NCI-H146 (cell line): ENCODE data around the gene RIC1.
"Not testable (repeated sequence)": the region's sequence is repeated elsewhere in the genome, so short reads cannot be mapped to it uniquely, and the experiment has no call there.

Experiments used
- DNase-seq: peaks from one replicate; lab custom pipeline; 2025; lab: John Stamatoyannopoulos, UW

The RIC1 gene

DNA sequence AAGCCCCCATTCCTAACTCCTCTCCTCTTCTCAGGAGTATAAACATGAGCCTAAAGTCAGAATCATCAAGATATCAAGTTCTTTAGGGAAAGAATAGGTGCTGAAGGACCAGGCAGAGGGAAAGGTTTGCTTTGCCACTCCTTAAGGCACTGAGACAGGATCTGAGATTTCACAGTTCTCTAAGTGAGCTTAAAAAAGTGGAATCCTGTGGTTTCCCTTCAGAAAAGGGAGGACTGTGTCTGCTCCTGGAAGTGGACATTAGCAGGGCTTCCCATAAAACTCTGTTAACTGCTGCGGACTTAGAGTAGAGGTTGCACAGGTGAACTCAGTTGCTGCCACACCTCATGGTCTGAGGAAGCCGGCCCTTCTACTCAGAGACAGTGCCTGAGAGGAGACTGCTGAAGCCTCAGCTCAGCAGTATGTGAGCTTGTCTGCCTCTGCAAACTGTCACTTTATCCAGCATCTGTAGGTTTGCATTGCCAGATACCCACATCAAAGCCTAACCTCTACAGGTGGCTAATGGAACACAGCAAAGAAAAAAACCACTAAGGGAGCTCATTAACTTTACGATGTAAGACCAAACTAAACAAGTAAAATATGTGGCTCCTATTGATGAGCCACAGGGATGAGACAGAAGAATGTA, 42.9 kb downstream of the RIC1 start:
- peak; percentile 63 for DNase-seq

DNA sequence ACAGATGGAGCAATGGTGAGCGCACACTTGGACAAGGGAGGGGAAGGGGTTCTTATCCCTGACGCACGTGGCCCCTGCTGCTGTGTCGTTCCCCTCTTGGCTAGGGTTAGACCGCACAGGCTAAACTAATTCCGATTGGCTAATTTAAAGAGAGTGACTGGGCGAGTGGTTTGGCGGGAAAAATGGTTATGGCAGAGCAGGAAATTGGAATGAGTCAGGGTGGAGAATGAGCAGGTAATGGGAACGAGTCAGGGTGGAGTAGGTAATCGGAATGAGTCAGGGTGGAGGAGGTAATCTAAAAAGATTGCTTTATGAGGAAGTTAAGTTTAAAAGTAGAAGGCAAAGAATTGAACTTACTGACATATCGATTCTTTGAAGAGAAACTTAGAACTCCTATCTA, 46.1 kb downstream of the RIC1 start:
- not testable (repeated sequence) for DNase-seq

DNA sequence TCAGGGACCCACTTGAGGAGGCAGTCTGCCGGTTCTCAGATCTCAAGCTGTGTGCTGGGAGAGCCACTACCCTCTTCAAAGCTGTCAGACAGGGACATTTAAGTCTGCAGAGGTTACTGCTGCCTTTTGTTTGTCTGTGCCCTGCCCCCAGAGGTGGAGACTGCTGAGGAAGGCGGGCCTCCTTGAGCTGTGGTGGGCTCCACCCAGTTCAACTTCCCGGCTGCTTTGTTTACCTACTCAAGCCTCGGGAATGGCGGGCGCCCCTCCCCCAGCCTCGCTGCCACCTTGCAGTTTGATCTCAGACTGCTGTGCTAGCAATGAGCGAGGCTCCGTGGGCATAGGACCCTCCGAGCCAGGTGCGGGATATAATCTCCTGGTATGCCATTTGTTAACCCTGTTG, 54.7 kb downstream of the RIC1 start:
- not testable (repeated sequence) for DNase-seq

DNA sequence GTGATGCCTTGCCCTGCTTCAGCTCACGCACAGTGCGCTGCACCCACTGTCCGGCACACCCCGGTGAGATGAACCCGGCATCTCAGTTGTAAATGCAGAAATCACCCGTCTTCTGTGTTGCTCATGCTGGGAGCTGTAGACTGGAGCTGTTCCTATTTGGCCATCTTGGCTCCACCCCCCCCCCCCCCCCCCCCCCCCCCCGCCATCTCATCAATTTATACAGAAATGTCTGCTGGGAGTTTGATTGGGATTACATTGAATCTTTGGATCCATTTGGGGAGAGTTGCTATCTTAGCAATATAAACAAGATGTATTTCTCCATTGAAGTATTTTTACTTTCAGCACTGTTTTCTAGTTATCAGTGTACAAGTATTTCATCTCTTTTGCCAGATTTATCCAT, 55.2 kb downstream of the RIC1 start:
- no peak for DNase-seq

DNA sequence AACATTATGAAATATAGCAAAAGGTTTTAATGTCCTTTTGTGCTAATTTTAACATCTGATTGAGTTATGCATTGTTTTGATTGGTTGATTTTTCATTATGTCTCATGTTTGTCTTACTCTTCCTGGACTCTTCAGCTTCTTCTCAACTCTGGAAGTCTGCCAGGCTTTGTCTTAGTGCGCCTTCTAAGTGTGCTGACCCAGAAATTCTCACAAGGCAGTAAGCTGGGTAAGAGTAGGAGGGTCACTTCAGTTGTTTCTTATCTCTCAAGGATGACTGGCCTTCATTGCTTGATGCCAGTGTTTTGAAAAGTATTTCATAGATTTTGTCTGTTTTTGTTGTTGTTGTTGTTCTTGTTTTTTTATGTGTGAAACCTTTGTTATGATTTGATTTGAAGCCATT, 59.2 kb downstream of the RIC1 start:
- DNase-seq, result no peak

DNA sequence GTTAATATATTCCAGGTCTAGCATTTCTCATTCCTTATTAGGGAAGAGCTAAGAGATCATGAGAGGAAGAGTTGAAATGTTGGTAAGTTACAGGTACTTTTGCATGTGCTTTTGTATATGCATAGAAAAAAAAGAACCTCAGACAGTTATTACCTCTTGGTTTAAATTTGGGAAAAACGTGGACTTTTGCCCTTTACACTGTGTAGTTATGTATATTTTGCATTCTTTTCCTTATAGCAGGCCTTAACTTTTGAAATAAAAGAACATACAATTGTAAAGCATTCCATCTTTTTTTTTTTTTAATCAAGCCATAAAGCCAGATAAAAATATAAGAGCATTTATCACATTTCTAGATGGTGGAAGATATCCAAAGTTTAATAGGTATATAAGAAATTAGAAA, 61.4 kb downstream of the RIC1 start:
- no peak for DNase-seq

DNA sequence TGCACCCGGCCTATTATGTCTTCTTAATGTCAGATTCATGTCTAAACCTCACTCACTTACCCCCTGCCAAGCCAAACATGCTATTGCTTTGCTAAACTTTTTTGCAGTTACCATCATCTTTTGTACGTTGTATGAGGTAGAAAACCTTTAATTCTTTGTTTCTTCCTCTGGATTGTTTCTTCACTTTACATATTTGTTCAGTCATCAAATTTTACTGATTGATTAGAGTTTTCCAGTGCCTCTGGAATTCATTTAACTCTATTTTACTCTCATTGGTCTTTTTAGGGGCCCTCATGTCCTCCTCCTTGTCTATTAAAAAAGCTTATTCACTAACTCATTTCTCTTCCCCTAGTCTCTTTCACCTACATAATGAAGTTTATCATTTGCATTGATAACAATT, 67.0 kb downstream of the RIC1 start:
- DNase-seq, result no peak

DNA sequence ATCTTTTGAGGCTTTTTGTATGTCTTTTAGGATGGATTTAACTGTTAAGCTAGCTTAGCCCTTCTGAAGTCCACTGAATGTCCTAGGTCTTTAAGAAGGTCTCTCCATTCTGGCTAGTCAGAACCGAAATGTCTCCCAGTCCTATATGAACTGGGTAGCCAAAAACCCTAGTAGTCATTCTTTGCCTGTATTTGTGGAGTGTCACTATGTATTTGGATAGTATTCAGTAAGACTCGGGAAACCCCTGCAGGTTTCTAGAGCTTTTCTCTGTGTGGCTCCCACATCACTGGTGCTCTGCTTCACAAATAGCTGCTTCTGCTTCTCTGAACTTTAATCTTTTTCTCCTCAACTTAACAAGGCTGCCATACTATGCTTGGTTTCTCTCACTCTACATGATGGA, 68.0 kb downstream of the RIC1 start:
- no peak for DNase-seq

DNA sequence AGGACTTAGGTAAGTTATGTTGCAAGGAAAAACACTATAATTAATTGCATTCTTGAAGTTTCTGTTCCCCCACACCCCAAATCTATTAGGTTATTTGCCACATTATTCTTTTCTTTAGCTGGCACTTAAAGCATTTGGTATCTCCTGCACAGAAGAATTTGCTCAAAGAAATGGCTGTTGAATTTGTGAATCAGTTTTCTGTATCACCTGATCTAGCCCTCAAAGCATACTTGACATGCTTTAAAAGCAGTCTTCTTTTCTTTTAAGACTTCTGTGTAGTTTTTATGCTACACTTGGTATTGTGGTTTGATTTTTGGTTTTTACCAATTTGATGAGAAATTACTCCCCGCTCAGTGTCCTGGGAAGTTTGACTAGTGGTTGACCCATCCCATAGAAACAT, 69.1 kb downstream of the RIC1 start:
- DNase-seq, result no peak

DNA sequence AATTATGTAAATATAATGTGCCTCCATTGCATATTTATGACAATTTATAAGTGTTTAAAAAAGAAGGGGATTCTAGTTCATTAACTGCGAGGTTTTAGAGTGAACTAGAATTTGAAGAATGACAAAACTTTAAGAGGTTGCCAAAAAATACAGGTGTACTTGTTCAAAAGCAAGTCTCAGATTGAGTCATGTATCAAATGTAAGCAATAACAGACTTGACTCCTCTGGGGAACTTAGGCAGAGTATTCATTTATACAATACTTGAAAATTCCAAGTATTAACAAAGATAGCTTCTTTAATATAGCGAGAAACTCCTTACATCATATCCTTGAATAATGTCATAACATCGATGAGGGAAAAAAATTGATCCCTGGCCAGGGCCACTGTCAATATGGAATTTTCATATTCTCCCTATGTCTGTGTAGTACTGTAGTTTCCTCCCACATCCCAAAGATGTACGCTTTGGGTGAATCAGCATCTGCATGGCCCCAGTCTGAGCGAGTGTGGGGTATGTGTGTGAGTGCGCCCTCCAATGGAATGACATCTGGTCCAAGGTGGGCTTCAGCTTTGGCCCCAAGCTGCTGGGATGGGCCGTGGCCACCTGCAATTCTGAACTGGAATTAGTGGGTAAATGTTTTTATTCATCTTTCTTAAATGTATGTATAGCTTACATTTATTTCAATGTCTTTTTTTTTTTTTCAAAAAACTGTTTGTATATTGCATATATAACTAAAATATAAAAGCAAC, 70.1 kb downstream of the RIC1 start:
- no peak for DNase-seq

DNA sequence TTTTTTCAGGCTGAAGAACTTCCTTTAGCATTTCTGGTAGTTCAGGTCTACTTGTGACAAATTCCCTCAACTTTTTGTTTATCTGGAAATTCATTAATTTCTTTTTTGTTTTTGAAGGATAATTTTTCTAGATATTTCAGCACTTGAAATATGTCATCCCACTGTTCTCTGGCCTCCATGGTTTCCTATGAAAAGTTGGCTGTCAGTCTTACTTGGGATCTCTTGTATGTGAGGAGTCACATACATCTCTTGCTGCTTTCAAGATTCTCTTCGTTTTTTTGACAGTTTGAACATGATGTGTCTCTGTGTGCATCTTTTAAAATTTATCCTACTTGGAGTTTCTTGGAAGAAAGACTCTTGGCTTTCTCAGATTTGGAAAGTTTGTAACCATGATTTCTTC, 79.5 kb downstream of the RIC1 start:
- DNase-seq, result no peak

DNA sequence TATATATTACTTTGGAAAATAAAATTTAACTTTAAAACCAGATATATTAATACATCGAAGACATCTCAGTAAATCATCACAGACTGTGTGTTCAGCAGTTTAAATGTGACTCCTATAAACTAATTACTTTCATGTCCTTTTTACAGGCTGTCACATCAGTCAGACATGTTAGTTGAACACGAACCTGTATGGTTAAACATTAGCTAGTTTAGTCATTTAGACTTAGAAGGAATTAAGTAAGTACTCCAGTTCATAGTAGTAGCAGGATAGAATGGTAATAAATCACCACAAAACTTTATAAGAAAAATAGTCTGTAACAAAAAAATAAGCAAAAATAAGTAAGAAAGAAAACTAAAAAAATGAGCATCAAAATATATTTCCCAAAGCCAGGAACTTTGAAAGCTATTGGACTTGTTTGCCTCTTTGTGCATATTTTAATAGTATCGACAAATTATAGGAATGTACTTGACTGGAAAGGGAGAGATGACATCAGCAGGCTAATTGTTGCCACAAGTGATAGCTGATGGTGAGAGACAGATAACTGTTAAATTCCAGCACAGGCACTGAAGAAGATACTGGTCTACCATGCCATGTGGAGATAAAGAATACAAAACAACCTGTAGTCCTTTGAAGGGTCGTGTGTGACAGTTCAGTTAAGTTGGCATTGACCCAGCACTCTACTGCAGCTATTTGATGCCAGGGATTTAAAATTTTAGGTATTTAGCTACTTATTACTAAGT, 83.9 kb downstream of the RIC1 start:
- DNase-seq, result no peak

DNA sequence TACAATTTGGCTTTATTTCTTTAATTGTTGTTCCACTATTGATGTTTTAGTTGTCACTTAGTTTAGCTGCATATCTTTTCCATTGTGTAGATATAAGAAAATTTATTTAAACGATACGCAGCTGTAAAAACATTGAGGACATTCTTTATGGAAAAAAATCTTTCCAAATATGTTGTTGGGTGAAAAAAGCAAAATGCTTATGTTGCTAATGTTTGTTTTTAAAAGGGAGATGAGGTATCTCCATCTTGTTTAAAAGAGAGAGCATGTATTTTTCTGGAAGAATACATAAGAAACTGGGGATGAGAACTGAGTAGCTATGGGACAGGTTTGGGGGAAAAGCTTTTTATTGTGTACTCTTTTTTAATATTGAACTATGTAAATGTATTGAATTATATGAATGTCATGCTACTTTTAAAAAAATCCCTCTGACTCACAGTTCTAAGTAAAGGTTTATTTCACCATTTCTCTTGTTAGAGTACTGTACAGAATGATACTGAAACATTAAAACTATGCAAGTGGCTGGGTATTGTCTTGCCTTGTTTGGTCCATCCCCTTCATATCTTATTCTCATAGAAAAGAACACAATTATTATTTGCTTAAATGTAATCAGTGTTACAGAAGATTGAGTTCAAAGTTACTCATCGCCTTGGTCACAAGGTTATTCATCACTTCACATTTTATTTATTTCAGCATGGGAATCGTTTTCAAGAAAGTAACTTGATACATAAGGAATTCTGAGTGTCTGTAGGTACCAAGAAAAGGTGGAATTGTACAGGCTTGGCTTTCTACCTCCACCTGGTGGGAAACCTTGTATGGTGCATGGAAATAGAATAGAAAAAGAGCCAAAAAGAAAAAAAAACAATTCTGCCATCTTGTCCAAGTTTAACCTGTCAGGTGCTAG, 85.8 kb downstream of the RIC1 start:
- peak; percentile 49 for DNase-seq

DNA sequence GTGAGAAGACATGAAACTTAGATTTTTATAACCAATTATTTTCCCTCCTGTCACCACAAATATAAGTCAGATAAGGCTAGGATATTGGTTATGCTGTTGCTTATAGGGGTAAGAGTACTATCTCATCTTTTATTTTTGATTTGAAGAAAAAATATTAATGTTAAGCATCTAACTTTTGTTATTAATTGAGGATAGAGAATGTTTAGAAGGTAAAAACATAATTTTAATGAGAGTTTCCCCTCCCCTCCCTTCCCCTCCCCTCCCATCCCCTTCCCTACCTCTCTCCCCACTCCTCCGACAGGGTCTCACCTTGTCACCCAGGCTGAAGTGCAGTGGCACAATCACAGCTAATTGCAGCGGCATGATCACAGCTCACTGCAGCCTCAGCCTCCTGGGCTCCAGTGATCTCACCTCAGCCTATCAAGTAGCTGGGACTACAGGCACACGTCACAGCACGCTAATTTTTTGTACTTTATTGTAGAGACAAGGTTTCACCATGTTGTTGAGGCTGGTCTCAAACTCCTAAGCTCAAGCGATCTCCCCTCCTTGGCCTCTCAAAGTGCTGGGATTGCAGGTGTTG, 86.7 kb downstream of the RIC1 start:
- no peak for DNase-seq

DNA sequence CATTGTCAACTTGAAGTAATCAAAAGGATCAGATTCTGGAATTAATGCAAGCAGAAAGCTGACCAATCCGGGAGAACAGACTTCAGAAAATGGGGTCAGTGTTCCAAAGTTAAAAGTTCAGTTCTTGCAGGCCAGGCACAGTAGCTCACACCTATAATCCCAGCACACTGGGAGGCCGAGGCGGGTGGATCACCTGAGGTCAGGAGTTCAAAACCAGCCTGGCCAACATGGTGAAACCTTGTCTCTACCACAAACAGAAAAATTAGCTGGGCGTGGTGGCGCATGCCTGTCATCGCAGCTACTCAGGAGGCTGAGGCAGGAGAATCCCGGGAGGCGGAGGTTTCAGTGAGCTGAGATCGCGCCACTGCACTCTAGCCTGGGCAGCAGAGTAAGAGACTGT, 88.5 kb downstream of the RIC1 start:
- not testable (repeated sequence) for DNase-seq

DNA sequence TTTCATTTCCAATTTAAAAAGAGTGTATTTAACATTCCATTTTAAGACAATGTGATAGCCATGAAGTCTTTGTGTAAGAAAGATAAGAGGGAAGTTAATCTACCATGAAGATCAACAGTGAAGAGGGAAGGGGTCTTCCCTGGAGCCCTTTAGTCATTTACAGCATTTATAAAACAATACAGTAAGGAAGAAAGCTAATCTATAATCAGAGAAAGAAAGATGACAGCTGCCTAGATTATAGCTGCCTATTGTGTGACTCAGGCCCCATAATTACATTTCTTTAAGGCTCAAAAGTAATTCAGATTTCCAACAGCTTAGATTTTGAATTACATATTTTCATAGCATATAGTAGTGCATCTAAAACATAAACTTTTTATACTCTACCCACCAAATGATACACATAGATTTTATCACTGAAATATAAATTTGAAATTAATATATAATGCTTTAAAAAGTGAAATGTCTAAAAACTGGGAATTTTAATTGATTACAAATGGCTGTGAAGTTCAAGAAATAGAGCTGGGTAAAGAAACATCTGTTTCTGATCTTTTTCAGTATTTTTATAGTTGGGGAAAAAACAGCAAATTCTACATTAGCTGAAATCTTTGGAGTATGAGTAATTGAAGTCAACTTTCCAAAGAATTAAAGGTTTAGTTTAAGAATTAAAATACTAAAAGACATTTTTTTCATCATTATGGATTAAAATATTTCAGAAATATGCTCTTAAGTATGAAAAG, 89.6 kb downstream of the RIC1 start:
- peak; percentile 87 for DNase-seq

DNA sequence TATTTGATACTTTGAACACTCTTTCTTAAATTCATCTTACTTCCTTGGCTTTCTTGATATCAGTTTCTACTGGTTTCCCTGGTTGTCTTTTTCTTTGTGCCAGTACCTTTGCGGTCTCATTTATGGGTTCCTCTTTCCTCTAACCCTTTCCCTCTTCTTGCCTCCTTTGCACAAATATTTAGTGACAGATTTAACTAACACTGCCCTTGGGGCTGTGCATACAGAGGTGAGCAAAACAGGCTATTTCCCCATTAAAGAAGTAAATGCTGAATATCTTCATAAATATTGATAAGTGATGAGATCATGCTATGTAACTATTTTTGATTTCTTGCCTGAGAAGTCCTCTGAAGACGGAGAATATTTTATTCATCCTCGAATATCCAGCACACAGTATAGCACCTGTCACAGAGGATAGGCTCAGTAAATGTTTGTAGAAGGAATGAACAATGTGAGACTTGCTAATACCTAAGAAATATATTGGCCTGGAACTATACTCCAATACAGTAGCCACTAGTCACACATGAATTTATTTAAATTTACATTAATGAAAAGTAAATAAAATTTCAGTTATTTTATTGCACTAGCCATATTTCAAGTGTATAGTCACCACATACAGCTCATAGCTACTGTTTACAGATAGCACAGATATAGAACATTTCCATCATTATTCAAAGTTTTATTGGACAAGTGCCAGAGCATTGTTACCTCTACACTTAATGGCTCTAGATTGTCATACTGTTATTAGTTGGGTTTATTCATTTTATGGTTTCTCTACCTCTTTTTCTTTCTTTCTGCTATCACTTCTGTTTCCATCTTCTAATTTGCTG, 90.4 kb downstream of the RIC1 start:
- DNase-seq, result peak; percentile 72

DNA sequence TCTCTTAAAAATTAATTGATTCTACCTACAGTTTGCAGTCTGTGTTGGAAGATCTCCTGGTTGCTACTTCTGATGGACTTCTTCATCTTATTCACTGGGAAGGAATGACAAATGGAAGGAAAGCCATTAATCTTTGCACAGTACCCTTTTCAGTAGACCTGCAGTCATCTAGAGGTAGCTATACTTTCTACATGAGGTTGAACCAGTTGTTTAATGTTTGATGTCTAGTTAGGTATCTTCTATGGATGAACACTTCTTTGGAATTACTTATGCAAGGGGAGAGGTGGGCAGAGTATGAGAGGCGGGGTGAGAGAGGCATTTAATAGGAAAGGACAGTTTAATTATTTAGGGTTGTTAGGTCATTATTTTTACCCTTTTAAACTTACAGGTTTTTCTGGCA, 91.2 kb downstream of the RIC1 start:
- DNase-seq, result no peak

DNA sequence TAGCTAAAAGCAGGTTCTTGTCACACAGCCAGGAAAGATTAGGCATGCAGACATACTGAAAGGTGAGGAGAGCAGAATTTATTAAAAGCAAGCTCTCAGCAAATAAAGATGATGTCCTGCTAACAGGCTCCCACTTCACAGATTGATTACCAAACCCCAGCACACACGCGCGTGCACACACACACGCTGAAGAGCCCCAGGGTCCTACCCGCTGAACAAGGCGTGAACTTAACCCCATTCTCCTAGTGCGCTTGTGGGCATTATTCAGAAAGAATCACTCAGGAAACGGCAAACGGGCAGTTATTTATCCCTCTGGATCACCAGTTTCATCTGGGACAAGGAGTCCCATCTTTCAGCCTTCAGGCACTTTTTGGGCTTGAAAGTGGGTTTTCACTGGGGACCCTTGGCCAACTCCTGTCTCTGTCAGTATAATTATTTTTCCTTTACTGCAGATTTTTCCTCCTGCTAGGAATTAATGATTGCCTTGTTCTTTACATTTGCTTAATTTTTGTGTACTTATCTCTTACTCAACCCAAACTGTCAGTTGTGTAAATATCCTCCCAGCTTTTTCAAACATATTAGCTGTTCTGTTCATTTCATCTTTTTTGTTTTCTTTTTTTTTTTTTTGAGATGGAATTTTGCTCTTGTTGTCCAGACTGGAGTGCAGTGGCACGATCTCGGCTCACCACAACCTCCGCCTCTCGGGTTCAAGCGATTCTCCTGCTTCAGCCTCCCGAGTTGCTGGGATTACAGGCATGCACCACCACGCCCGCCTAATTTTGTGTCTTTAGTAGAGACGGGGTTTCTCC, 92.6 kb downstream of the RIC1 start:
- DNase-seq, result peak; percentile 61
